ENCODE measurements around the gene FAM43A.

The FAM43A gene

GRCh38 chr3:194685718-194686413 is at the start of gene FAM43A:
Gene FAM43A, plus strand, starts transcription at chr3:194685883. Its CDS starts 944 bp downstream, at chr3:194686827.
- DNase-seq, result peak; percentile 92

GRCh38 chr3:194637066-194637465 is 48.6 kb upstream of the FAM43A start:
- no peak for DNase-seq

GRCh38 chr3:194637541-194638400 is 47.9 kb upstream of the FAM43A start:
- DNase-seq, result no peak

GRCh38 chr3:194638991-194639605 is 46.6 kb upstream of the FAM43A start:
- no peak for DNase-seq

- no peak for DNase-seq
Observed at GRCh38 chr3:194640829-194641228, 44.9 kb upstream of the FAM43A start.

- DNase-seq, result no peak
Observed at GRCh38 chr3:194642769-194643168, 42.9 kb upstream of the FAM43A start.

- DNase-seq, result no peak
Observed at GRCh38 chr3:194647747-194648146, 37.9 kb upstream of the FAM43A start.

- DNase-seq, result no peak
Observed at GRCh38 chr3:194654443-194654842, 31.2 kb upstream of the FAM43A start.

- DNase-seq, result no peak
Observed at GRCh38 chr3:194657439-194657838, 28.2 kb upstream of the FAM43A start.

- DNase-seq, result no peak
Observed at GRCh38 chr3:194658477-194659242, 27.0 kb upstream of the FAM43A start.

GRCh38 chr3:194659778-194660177 is 25.9 kb upstream of the FAM43A start:
- DNase-seq, result no peak

- no peak for DNase-seq
Observed at GRCh38 chr3:194661374-194661773, 24.3 kb upstream of the FAM43A start.

GRCh38 chr3:194661946-194662345 is 23.7 kb upstream of the FAM43A start:
- no peak for DNase-seq

- no peak for DNase-seq
Observed at GRCh38 chr3:194664857-194665256, 20.8 kb upstream of the FAM43A start.

GRCh38 chr3:194667363-194667762 is 18.3 kb upstream of the FAM43A start:
- DNase-seq, result no peak

GRCh38 chr3:194671511-194671899 is 14.2 kb upstream of the FAM43A start:
- peak; percentile 48 for DNase-seq

GRCh38 chr3:194671900-194672808 is 13.5 kb upstream of the FAM43A start, which contains the start of gene LSG1:
Gene LSG1, minus strand, starts transcription at chr3:194672191. Its CDS starts 29 bp downstream, at chr3:194672162.
- peak; percentile 98 for DNase-seq

- DNase-seq, result no peak
Observed at GRCh38 chr3:194672876-194673275, 12.8 kb upstream of the FAM43A start.

- DNase-seq, result no peak
Observed at GRCh38 chr3:194673761-194674160, 11.9 kb upstream of the FAM43A start.

- no peak for DNase-seq
Observed at GRCh38 chr3:194675081-194675640, 10.5 kb upstream of the FAM43A start.

- DNase-seq, result no peak
Observed at GRCh38 chr3:194675680-194676079, 10.0 kb upstream of the FAM43A start.

Measured in NCI-H1436 (cell line).